ENCODE measurements around the gene ALDH3A1.
"Not testable (repeated sequence)": the region's sequence is repeated elsewhere in the genome, so short reads cannot be mapped to it uniquely, and the experiment has no call there.

Gene ALDH3A1

GRCh38 chr17:19769946-19770652, 22.0 kb upstream of the ALDH3A1 start:
- H3K36me3 ChIP-seq (ENCODE audit: control insufficient read depth, low read depth, low read length), result no peaks in the 10 kb centered on the region
- H3K4me1 ChIP-seq (ENCODE audit: control insufficient read depth, low read depth, low read length), result no peaks in the 10 kb centered on the region
- no peaks in the 10 kb centered on the region for H3K27me3 ChIP-seq (ENCODE audit: control insufficient read depth, insufficient read depth, low read length)
- H3K4me3 ChIP-seq (ENCODE audit: low read length), result no peak overlapping the region
- no peak overlapping the region for H3K9ac ChIP-seq (ENCODE audit: low read length)
- no peaks in the 10 kb centered on the region for H3K9me3 ChIP-seq (ENCODE audit: control insufficient read depth, low read depth, low read length)
- H3K27ac ChIP-seq (ENCODE audit: low read length), result no peak overlapping the region

GRCh38 chr17:19768046-19768782, 20.1 kb upstream of the ALDH3A1 start:
- Histone ChIP-seq H3K27ac (ENCODE audit: low read length) (no peak overlapping the region), H3K27me3 (ENCODE audit: control insufficient read depth, insufficient read depth, low read length) (no peaks in the 10 kb centered on the region), H3K9me3 (ENCODE audit: control insufficient read depth, low read depth, low read length) (no peaks in the 10 kb centered on the region), H3K9ac (ENCODE audit: low read length) (no peak overlapping the region), H3K36me3 (ENCODE audit: control insufficient read depth, low read depth, low read length) (no peaks in the 10 kb centered on the region), H3K4me3 (ENCODE audit: low read length) (no peak overlapping the region), H3K4me1 (ENCODE audit: control insufficient read depth, low read depth, low read length) (no peaks in the 10 kb centered on the region)

GRCh38 chr17:19766421-19767270, 18.5 kb upstream of the ALDH3A1 start:
- H3K27me3 ChIP-seq (ENCODE audit: control insufficient read depth, insufficient read depth, low read length), result peaks cover 5% of the 10 kb centered on the region
- H3K27ac ChIP-seq (ENCODE audit: low read length), result no peak overlapping the region
- H3K4me1 ChIP-seq (ENCODE audit: control insufficient read depth, low read depth, low read length), result no peaks in the 10 kb centered on the region
- no peak overlapping the region for H3K9ac ChIP-seq (ENCODE audit: low read length)
- H3K9me3 ChIP-seq (ENCODE audit: control insufficient read depth, low read depth, low read length), result no peaks in the 10 kb centered on the region
- no peak overlapping the region for H3K4me3 ChIP-seq (ENCODE audit: low read length)
- no peaks in the 10 kb centered on the region for H3K36me3 ChIP-seq (ENCODE audit: control insufficient read depth, low read depth, low read length)

GRCh38 chr17:19766016-19766415, 17.9 kb upstream of the ALDH3A1 start:
- Histone ChIP-seq H3K9me3 (ENCODE audit: control insufficient read depth, low read depth, low read length) (no peaks in the 10 kb centered on the region), H3K27ac (ENCODE audit: low read length) (no peak overlapping the region), H3K27me3 (ENCODE audit: control insufficient read depth, insufficient read depth, low read length) (peaks cover 5% of the 10 kb centered on the region), H3K4me3 (ENCODE audit: low read length) (no peak overlapping the region), H3K36me3 (ENCODE audit: control insufficient read depth, low read depth, low read length) (no peaks in the 10 kb centered on the region), H3K4me1 (ENCODE audit: control insufficient read depth, low read depth, low read length) (no peaks in the 10 kb centered on the region), H3K9ac (ENCODE audit: low read length) (no peak overlapping the region)

GRCh38 chr17:19763991-19764390, 15.9 kb upstream of the ALDH3A1 start:
- not testable (repeated sequence) for H3K9ac ChIP-seq (ENCODE audit: low read length); H3K36me3 ChIP-seq (ENCODE audit: control insufficient read depth, low read depth, low read length); H3K4me1 ChIP-seq (ENCODE audit: control insufficient read depth, low read depth, low read length); H3K9me3 ChIP-seq (ENCODE audit: control insufficient read depth, low read depth, low read length); H3K4me3 ChIP-seq (ENCODE audit: low read length); H3K27ac ChIP-seq (ENCODE audit: low read length); H3K27me3 ChIP-seq (ENCODE audit: control insufficient read depth, insufficient read depth, low read length)

GRCh38 chr17:19763416-19763815, 15.3 kb upstream of the ALDH3A1 start:
- Histone ChIP-seq H3K4me1 (ENCODE audit: control insufficient read depth, low read depth, low read length) (no peaks in the 10 kb centered on the region), H3K9me3 (ENCODE audit: control insufficient read depth, low read depth, low read length) (no peaks in the 10 kb centered on the region), H3K27ac (ENCODE audit: low read length) (no peak overlapping the region)

GRCh38 chr17:19762515-19762961, 14.4 kb upstream of the ALDH3A1 start:
- no peak overlapping the region for H3K4me3 ChIP-seq (ENCODE audit: low read length)
- no peaks in the 10 kb centered on the region for H3K4me1 ChIP-seq (ENCODE audit: control insufficient read depth, low read depth, low read length)
- H3K27ac ChIP-seq (ENCODE audit: low read length), result no peak overlapping the region
- H3K27me3 ChIP-seq (ENCODE audit: control insufficient read depth, insufficient read depth, low read length), result peaks cover 5% of the 10 kb centered on the region
- H3K9ac ChIP-seq (ENCODE audit: low read length), result no peak overlapping the region
- no peaks in the 10 kb centered on the region for H3K36me3 ChIP-seq (ENCODE audit: control insufficient read depth, low read depth, low read length)
- H3K9me3 ChIP-seq (ENCODE audit: control insufficient read depth, low read depth, low read length), result no peaks in the 10 kb centered on the region

More at GRCh38 chr17:19763416-19763815, 15.3 kb upstream of the ALDH3A1 start:
- H3K36me3 ChIP-seq (ENCODE audit: control insufficient read depth, low read depth, low read length), result no peaks in the 10 kb centered on the region
- H3K9ac ChIP-seq (ENCODE audit: low read length), result no peak overlapping the region
- no peak overlapping the region for H3K4me3 ChIP-seq (ENCODE audit: low read length)
- H3K27me3 ChIP-seq (ENCODE audit: control insufficient read depth, insufficient read depth, low read length), result peaks cover 5% of the 10 kb centered on the region

GRCh38 chr17:19760746-19761145, 12.6 kb upstream of the ALDH3A1 start:
- Histone ChIP-seq H3K27ac (ENCODE audit: low read length) (no peak overlapping the region), H3K4me3 (ENCODE audit: low read length) (no peak overlapping the region), H3K27me3 (ENCODE audit: control insufficient read depth, insufficient read depth, low read length) (peaks cover 5% of the 10 kb centered on the region), H3K36me3 (ENCODE audit: control insufficient read depth, low read depth, low read length) (no peaks in the 10 kb centered on the region), H3K9me3 (ENCODE audit: control insufficient read depth, low read depth, low read length) (no peaks in the 10 kb centered on the region), H3K4me1 (ENCODE audit: control insufficient read depth, low read depth, low read length) (no peaks in the 10 kb centered on the region), H3K9ac (ENCODE audit: low read length) (no peak overlapping the region)

GRCh38 chr17:19759568-19760549, 11.8 kb upstream of the ALDH3A1 start:
- no peaks in the 10 kb centered on the region for H3K36me3 ChIP-seq (ENCODE audit: control insufficient read depth, low read depth, low read length)
- H3K27ac ChIP-seq (ENCODE audit: low read length), result no peak overlapping the region
- H3K9ac ChIP-seq (ENCODE audit: low read length), result no peak overlapping the region
- no peaks in the 10 kb centered on the region for H3K9me3 ChIP-seq (ENCODE audit: control insufficient read depth, low read depth, low read length)
- peaks cover 5% of the 10 kb centered on the region for H3K27me3 ChIP-seq (ENCODE audit: control insufficient read depth, insufficient read depth, low read length)
- no peak overlapping the region for H3K4me3 ChIP-seq (ENCODE audit: low read length)
- H3K4me1 ChIP-seq (ENCODE audit: control insufficient read depth, low read depth, low read length), result no peaks in the 10 kb centered on the region

- Histone ChIP-seq H3K36me3 (ENCODE audit: control insufficient read depth, low read depth, low read length) (no peaks in the 10 kb centered on the region), H3K27ac (ENCODE audit: low read length) (no peak overlapping the region), H3K27me3 (ENCODE audit: control insufficient read depth, insufficient read depth, low read length) (peaks cover 5% of the 10 kb centered on the region), H3K4me3 (ENCODE audit: low read length) (no peak overlapping the region), H3K9ac (ENCODE audit: low read length) (no peak overlapping the region), H3K9me3 (ENCODE audit: control insufficient read depth, low read depth, low read length) (no peaks in the 10 kb centered on the region), H3K4me1 (ENCODE audit: control insufficient read depth, low read depth, low read length) (no peaks in the 10 kb centered on the region)
Observed at GRCh38 chr17:19757536-19758180, 9.6 kb upstream of the ALDH3A1 start.

All from iPS-18a (cell line).